Immature natural killer cell (primary cell): ENCODE results near the gene CDK6. TPM values are rescaled to one million over a fixed set of nuclear protein-coding genes. Genes with fewer than 3 reads are reported as not detected.
A peak's percentile ranks its signal among the peaks of the same experiment; 100 is the strongest.

ENCODE experiments used
- DNase-seq, 3 donors: peaks; one replicate each; pipeline ENCODE4 v3.0.0; 2022; ENCODE audit warnings: mixed read lengths in 1 of 3
- H3K27ac Mint-ChIP-seq, 6 donors: one replicate each; pipeline ENCODE4 v1.8.0; 2020; ENCODE audit warnings: mixed read lengths in 6 of 6, mild to moderate bottlenecking in 5 of 6, inconsistent platforms in 4 of 6, moderate library complexity in 3 of 6
- H3K27me3 Mint-ChIP-seq, 3 donors: one replicate each; pipeline ENCODE4 v1.8.0; 2020 to 2021; ENCODE audit warnings: low read depth in 3 of 3, mild to moderate bottlenecking in 3 of 3, mixed read lengths in 3 of 3, moderate library complexity in 3 of 3, inconsistent platforms in 1 of 3
- H3K36me3 Mint-ChIP-seq, 3 donors: one replicate each; pipeline ENCODE4 v1.8.0; 2020; ENCODE audit warnings: mixed read lengths in 3 of 3, inconsistent platforms in 2 of 3, mild to moderate bottlenecking in 2 of 3
- H3K4me1 Mint-ChIP-seq, 2 donors: one replicate each; pipeline ENCODE4 v1.8.0; 2020; ENCODE audit warnings: inconsistent platforms in 2 of 2, mild to moderate bottlenecking in 2 of 2, mixed read lengths in 2 of 2, moderate library complexity in 1 of 2
- H3K4me3 Mint-ChIP-seq, 5 donors: one replicate each; pipeline ENCODE4 v1.8.0; 2020; ENCODE audit warnings: mild to moderate bottlenecking in 5 of 5, mixed read lengths in 5 of 5, inconsistent platforms in 3 of 5, moderate library complexity in 3 of 5
- H3K9me3 Mint-ChIP-seq, 6 donors: one replicate each; pipeline ENCODE4 v1.8.0; 2020; ENCODE audit warnings: mild to moderate bottlenecking in 6 of 6, mixed read lengths in 6 of 6, inconsistent platforms in 4 of 6, moderate library complexity in 3 of 6
- polyA plus RNA-seq, 3 donors: library from polyadenylated mRNA; unstranded; fragments of 300-500 nt; fragmentation: Illumina TruSeq; gene quantifications; one replicate each; pipeline ENCODE4 v1.2.3, GENCODE V29; 2021

CDK6 gene
- polyA plus RNA-seq, 3 donors from 2014 or later = 11.1 to 21.2 (median 15.8) TPM

DNA sequence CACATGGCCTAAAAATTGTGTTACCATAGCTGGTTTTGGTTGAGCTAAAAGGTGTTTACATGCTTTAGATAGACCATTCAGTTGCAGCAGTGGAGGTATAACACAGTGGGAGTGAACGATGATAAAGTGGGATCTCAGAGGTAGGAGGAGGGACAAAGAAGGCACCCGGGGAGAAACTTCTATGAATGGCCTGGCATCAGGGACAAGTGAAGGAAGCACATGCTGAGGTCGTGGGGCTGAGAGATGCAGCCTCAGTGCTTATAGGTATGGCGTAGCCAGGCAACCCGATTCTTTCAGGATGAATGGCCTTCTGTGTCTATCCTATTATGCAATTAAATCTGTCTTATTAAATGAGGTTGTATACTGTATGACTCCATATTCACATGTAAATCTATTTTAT is 3.9 kb upstream of the CDK6 start:
- Mint-ChIP-seq H3K36me3 (no peaks in the 10 kb centered on the region), H3K27ac (no peak overlapping the region), H3K4me1 (peaks cover 12 to 18% of the 10 kb centered on the region in 2 donors), H3K4me3 (no peak overlapping the region), H3K27me3 (peaks cover 2 to 17% (median 17%) of the 10 kb centered on the region in 3 donors), H3K9me3 (no peaks in the 10 kb centered on the region)
- DNase-seq = no peak

DNA sequence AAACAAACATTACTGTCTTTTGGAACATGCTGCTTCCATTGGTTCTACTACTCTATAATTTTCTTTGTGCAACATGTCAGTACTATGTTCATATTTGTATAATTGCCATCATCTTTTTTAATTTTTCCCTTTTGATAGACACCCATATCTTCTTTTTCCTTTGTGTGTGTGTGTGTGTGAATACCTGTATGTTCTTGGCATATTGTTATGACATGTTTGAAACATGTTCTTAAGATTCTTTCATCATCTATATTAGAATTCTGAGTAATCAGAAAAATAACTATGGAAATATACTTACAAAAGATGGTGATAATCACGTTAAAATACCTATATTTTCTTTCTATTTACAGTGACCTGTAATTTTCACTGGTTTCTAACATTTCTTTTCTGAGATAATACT is 3.5 kb upstream of the CDK6 start:
- Mint-ChIP-seq H3K27ac (no peak overlapping the region), H3K27me3 (peaks cover 2 to 19% (median 18%) of the 10 kb centered on the region in 3 donors), H3K4me1 (peaks cover 12 to 21% of the 10 kb centered on the region in 2 donors), H3K36me3 (no peaks in the 10 kb centered on the region), H3K9me3 (no peaks in the 10 kb centered on the region), H3K4me3 (no peak overlapping the region)
- no peak for DNase-seq

GRCh38 chr7:92838934-92839333 is 2.6 kb upstream of the CDK6 start:
- no peak overlapping the region for H3K4me3 Mint-ChIP-seq
- H3K4me1 Mint-ChIP-seq = peaks cover 16 to 21% of the 10 kb centered on the region in 2 donors
- H3K27me3 Mint-ChIP-seq = peaks cover 2 to 16% (median 16%) of the 10 kb centered on the region in 3 donors
- no peak for DNase-seq
- H3K9me3 Mint-ChIP-seq = peaks cover 0 to 2% (median 0%) of the 10 kb centered on the region in 6 donors
- no peaks in the 10 kb centered on the region for H3K36me3 Mint-ChIP-seq
- H3K27ac Mint-ChIP-seq = no peak overlapping the region

DNA sequence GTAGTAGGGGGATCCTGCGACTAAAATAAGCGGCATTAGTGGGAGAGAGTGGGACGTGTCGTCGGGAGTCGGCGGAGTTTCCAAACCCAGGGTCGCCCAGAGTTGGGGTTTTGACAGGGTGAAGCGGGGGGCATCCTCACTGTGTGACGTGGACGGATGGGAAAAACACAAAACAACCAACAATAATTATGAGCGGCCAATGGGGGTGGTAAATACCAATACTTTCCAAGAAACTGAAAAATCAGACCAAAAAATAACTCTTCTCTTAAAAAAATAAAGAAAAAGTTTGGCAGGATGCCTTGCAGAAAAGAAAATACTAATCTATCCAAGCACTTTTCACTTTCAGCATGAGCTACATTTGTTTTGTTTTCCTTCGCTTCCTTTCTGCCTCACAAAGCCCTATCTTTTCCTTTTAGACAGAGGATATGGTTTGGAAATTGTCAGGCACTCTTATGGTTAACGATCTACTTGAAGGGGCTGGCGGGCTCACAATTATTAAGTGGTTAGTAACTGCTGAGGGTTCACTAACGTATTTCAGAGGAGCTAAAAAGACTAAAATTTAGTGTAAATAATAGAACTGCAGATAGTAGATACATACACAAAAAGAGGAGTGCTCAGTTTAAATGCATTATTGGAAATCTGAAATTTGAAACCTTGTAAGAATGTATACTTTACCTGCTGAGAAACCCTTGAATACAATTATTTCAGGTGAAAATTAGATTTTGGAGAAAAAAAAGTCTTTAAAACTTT is 802 bp upstream of the CDK6 start:
- H3K27ac Mint-ChIP-seq = peak overlapping the region; percentile 50 to 90 (median 72)
- H3K36me3 Mint-ChIP-seq = no peaks in the 10 kb centered on the region
- H3K4me3 Mint-ChIP-seq = peak overlapping the region; percentile 86 to 99 (median 92)
- peaks cover 4 to 20% (median 18%) of the 10 kb centered on the region in 3 donors for H3K27me3 Mint-ChIP-seq
- peak in 1 of 3 donors; percentile 11 for DNase-seq
- H3K9me3 Mint-ChIP-seq = peaks cover 0 to 2% (median 0%) of the 10 kb centered on the region in 6 donors
- peaks cover 26 to 29% of the 10 kb centered on the region in 2 donors for H3K4me1 Mint-ChIP-seq

GRCh38 chr7:92835851-92836488 is 403 bp downstream of the CDK6 start:
- DNase-seq = peak; percentile 40 to 44 (median 42)
- H3K36me3 Mint-ChIP-seq = no peaks in the 10 kb centered on the region
- H3K4me1 Mint-ChIP-seq = peaks cover 37 to 41% of the 10 kb centered on the region in 2 donors
- H3K9me3 Mint-ChIP-seq = peaks cover 0 to 2% (median 0%) of the 10 kb centered on the region in 6 donors
- H3K27ac Mint-ChIP-seq = peak overlapping the region; percentile 84 to 91 (median 88)
- peaks cover 5 to 20% (median 17%) of the 10 kb centered on the region in 3 donors for H3K27me3 Mint-ChIP-seq
- H3K4me3 Mint-ChIP-seq = peak overlapping the region; percentile 92 to 99 (median 96)

DNA sequence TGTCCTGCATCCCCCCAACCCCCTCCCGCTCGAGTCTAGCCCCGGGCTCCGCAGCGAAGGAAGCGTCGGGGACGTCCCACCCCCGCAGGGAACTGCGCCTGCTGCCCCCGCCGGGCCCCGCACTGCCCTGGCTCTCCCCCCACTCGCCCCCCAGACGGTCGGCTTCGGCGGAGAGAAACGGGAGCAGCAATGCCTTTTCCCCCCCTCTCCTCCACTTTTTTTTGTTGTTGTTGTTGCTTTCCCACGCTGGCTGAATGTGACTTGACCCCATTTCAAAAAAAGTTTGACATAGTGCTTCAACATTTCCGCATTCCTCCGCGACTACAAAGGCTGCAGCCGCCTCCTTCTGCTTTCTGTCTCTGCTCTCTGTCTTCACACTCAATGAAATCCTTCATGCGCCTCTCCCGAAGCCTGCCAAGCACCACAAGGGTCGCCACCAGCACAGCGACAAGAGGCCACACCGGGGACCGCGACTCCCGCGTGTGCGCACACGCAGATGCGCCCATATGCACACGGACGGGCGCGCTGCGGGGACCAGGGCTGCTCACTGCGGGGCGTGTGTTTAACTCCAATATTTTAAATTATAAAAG is 1.0 kb downstream of the CDK6 start:
- Mint-ChIP-seq H3K27ac (peak overlapping the region; percentile 84 to 91 (median 88)), H3K4me3 (peak overlapping the region; percentile 92 to 99 (median 96)), H3K27me3 (peaks cover 5 to 20% (median 15%) of the 10 kb centered on the region in 3 donors), H3K36me3 (no peaks in the 10 kb centered on the region), H3K9me3 (peaks cover 0 to 2% (median 0%) of the 10 kb centered on the region in 6 donors), H3K4me1 (peaks cover 43 to 47% of the 10 kb centered on the region in 2 donors)
- peak; percentile 48 to 57 (median 54) for DNase-seq

GRCh38 chr7:92834507-92835260 is 1.7 kb downstream of the CDK6 start:
- Mint-ChIP-seq H3K27ac (peak overlapping the region; percentile 78 to 93 (median 90)), H3K36me3 (no peaks in the 10 kb centered on the region), H3K4me1 (peaks cover 45 to 54% of the 10 kb centered on the region in 2 donors), H3K27me3 (peaks cover 5 to 20% (median 15%) of the 10 kb centered on the region in 3 donors), H3K9me3 (peaks cover 0 to 2% (median 0%) of the 10 kb centered on the region in 6 donors), H3K4me3 (peak overlapping the region; percentile 92 to 98 (median 93))
- peak in 2 of 3 donors; percentile 9 to 20 for DNase-seq

GRCh38 chr7:92833766-92834506 is 2.4 kb downstream of the CDK6 start:
- no peaks in the 10 kb centered on the region for H3K36me3 Mint-ChIP-seq

DNA sequence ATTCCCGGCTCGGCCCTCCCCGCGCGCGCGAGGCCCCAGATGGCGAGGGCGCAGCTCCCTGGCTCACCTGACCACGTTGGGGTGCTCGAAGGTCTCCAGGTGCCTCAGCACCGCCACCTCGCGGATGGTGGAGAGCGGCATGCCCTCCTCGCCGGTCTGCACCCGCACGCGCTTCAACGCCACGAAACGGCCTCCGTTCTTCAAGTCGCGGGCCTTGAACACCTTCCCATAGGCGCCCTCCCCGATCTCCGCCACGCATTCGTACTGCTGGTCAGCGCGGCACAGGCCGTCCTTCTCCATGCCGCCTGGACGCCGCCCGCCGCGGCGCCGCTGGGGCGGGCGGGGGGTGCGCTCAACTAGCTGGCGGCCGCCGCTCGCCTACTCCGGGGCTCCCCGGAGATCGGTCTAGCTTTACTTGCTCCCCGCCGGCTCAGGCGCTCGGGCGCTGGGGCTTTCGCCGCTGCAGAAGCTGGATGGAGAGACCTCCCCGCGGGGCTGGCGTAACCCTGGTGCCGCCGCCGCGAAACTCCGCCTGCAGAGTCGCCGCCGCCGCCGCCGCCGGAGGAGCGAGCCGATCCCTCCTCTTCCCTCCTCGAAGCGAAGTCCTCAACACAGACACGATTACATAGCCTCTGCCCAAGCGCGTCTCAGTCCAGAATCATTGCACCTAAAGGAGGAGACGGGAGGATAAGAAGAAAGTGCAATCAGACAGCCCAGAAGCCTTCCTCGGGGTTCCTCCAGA is 3.2 kb downstream of the CDK6 start:
- H3K36me3 Mint-ChIP-seq = no peaks in the 10 kb centered on the region
- peaks cover 5 to 18% (median 15%) of the 10 kb centered on the region in 3 donors for H3K27me3 Mint-ChIP-seq
- peak overlapping the region; percentile 92 to 98 (median 93) for H3K4me3 Mint-ChIP-seq
- peaks cover 0 to 2% (median 0%) of the 10 kb centered on the region in 6 donors for H3K9me3 Mint-ChIP-seq
- peaks cover 45 to 57% of the 10 kb centered on the region in 2 donors for H3K4me1 Mint-ChIP-seq
- DNase-seq = peak; percentile 79 to 82 (median 81)
- H3K27ac Mint-ChIP-seq = peak overlapping the region; percentile 78 to 94 (median 88)

More at GRCh38 chr7:92833766-92834506, 2.4 kb downstream of the CDK6 start:
- peak overlapping the region; percentile 92 to 98 (median 93) for H3K4me3 Mint-ChIP-seq
- H3K27me3 Mint-ChIP-seq = peaks cover 5 to 20% (median 15%) of the 10 kb centered on the region in 3 donors
- peak overlapping the region; percentile 78 to 93 (median 86) for H3K27ac Mint-ChIP-seq
- peaks cover 0 to 2% (median 0%) of the 10 kb centered on the region in 6 donors for H3K9me3 Mint-ChIP-seq
- DNase-seq = peak; percentile 61 to 62 (median 62)
- H3K4me1 Mint-ChIP-seq = peaks cover 45 to 57% of the 10 kb centered on the region in 2 donors

- H3K36me3 Mint-ChIP-seq = no peaks in the 10 kb centered on the region
- peak overlapping the region; percentile 78 to 94 (median 86) for H3K27ac Mint-ChIP-seq
- peaks cover 0 to 2% (median 0%) of the 10 kb centered on the region in 6 donors for H3K9me3 Mint-ChIP-seq
- peak in 2 of 3 donors; percentile 10 to 18 for DNase-seq
- peaks cover 5 to 18% (median 15%) of the 10 kb centered on the region in 3 donors for H3K27me3 Mint-ChIP-seq
- peak overlapping the region; percentile 92 to 98 (median 93) for H3K4me3 Mint-ChIP-seq
- peaks cover 45 to 59% of the 10 kb centered on the region in 2 donors for H3K4me1 Mint-ChIP-seq
Observed at GRCh38 chr7:92832534-92833023, 3.8 kb downstream of the CDK6 start.

GRCh38 chr7:92831716-92832533 is 4.4 kb downstream of the CDK6 start:
- peaks cover 0 to 2% (median 0%) of the 10 kb centered on the region in 6 donors for H3K9me3 Mint-ChIP-seq
- peak overlapping the region; percentile 78 to 94 (median 86) for H3K27ac Mint-ChIP-seq
- no peak for DNase-seq
- peaks cover 44 to 59% of the 10 kb centered on the region in 2 donors for H3K4me1 Mint-ChIP-seq
- H3K36me3 Mint-ChIP-seq = no peaks in the 10 kb centered on the region
- H3K27me3 Mint-ChIP-seq = peaks cover 5 to 16% (median 12%) of the 10 kb centered on the region in 3 donors
- H3K4me3 Mint-ChIP-seq = peak overlapping the region; percentile 92 to 98 (median 93)
